ENCODE data around the gene RFPL3.
"Not testable (repeated sequence)": the region's sequence is repeated elsewhere in the genome, so short reads cannot be mapped to it uniquely, and the experiment has no call there.

Gene RFPL3

DNA sequence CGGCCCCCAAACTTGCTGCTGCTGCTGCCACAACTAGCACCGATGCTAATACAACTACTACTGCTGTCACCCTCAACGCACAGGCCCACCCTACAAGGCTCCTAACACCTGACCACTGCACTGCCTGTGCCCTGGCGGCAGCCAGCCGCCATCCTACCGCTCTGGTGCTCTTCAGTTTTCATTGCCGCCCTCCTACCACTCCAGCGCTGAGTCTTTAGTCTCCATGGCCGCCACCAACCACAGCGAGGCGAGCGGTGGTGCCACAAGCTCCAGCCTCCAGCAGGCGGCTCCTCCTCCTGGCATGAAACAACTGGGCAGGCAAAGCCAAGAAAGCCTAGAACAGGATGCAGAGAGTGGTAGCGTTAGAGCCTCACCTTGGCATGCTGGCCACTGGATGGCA lies 5.0 kb upstream of the RFPL3 start:
- in situ Hi-C loops (cut with HindIII; ENCODE audit: low sequenced_read_pairs): no loop called here

- in situ Hi-C loops (cut with HindIII; ENCODE audit: low sequenced_read_pairs): no loop called here
Measured at GRCh38 chr22:32353292-32353691, 4.4 kb upstream of the RFPL3 start.

DNA sequence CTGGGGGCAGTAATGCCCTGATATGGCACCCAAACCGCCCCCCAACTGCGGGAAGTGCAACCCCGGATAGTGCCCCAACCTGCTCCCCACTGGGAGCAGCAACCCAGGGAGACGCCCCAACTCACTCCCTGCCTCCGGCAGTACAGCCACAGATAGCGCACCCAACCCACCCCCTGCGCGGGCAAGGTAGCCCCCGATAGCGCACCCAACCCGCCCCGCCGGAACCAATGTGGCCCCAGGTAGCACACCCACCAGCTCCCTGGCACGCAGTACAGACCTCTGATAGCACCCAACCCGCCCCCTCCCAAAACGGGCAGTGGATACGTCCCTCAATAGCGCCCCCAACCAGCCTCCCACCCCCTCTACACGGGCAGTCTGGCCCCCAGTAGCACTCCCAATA lies 3.8 kb upstream of the RFPL3 start:
- in situ Hi-C loops (cut with HindIII; ENCODE audit: low sequenced_read_pairs): no loop called here

- in situ Hi-C loops (cut with HindIII; ENCODE audit: low sequenced_read_pairs): no loop called here
Measured at GRCh38 chr22:32354360-32355351, 3.0 kb upstream of the RFPL3 start.

GRCh38 chr22:32355760-32356159 lies 1.9 kb upstream of the RFPL3 start:
- in situ Hi-C loops (cut with HindIII; ENCODE audit: low sequenced_read_pairs): no loop called here

DNA sequence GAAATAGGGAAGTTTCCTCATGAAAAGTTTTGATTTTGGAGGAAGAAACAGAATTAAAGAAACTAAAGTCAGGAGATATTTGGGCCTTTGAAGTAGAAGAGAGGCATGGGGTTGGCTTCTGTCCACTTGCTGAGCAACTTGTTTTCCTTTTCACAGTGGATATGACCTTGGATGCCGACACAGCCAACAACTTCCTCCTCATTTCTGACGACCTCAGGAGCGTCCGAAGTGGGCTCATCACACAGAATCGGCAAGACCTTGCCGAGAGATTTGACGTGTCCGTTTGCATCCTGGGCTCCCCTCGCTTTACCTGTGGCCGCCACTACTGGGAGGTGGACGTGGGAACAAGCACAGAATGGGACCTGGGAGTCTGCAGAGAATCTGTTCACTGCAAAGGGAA lies 2.4 kb downstream of the RFPL3 start:
- in situ Hi-C loops (cut with HindIII; ENCODE audit: low sequenced_read_pairs): not testable (repeated sequence)

DNA sequence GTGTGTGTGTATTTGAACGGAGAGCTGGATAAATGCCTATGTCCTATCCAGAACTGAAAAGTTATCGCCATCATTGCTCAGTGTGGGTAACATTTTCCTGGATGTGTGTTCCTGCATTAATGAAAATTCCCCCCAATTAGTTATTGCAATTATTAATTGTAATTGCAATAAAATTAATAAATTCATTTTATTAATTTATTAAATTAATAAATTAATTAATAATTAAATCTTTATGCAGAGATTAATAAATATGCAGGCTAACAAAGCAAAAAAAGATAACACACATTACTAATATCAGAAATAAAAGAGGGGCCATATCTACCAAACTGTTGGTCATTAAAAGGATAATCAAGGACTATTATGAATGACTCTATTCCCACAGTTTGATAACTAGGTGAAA lies 3.6 kb downstream of the RFPL3 start:
- in situ Hi-C loops (cut with HindIII; ENCODE audit: low sequenced_read_pairs): no loop called here

GRCh38 chr22:32364210-32364609 lies 6.5 kb downstream of the RFPL3 start:
- in situ Hi-C loops (cut with HindIII; ENCODE audit: low sequenced_read_pairs): no loop called here

GRCh38 chr22:32375678-32376450 lies 18.2 kb downstream of the RFPL3 start:
- in situ Hi-C loops (cut with HindIII; ENCODE audit: low sequenced_read_pairs): no loop called here

DNA sequence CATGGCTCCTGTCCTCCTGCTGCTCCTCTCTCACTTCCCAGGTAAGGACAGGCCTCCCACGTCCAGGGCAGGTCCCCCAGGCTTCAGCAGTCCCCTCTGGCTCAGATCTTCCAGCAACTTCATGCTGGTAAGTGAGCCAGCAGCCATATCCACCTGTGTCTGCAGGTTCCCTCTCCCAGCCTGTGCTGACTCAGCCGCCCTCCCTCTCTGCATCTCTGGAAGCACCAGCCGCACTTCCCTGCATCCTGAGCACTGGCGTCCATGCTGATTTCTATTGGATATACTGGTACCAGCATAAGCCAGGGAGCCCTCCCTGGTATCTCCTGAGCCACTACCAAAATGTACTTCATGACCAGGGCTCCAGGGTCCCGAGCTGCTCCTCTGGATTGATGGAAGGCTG lies 19.0 kb downstream of the RFPL3 start:
- in situ Hi-C loops (cut with HindIII; ENCODE audit: low sequenced_read_pairs): no loop called here

GRCh38 chr22:32378707-32379272 lies 21.1 kb downstream of the RFPL3 start:
- in situ Hi-C loops (cut with HindIII; ENCODE audit: low sequenced_read_pairs): no loop called here

- in situ Hi-C loops (cut with HindIII; ENCODE audit: low sequenced_read_pairs): no loop called here
Measured at GRCh38 chr22:32380991-32381390, 23.3 kb downstream of the RFPL3 start.

DNA sequence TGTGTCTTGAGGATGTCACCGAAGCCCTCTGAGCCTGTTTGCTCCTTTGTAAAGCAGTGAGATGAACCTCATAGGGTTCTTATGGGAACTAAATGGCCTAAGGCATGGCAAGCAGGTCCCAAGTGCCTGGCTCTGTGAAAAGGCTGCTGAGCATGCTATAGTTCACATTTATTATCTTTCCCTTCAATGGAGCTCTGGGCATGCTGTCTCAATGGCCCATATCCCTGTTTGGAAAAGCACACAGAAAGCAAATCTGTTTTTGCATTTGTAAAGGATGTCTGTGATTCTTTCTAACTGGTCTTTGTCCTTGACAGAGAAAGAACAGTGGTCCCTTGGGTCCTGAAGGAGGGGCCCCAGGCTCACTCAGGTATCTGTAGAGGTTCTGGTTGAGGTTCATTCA lies 28.0 kb downstream of the RFPL3 start:
- in situ Hi-C loops (cut with HindIII; ENCODE audit: low sequenced_read_pairs): no loop called here

GRCh38 chr22:32389685-32390084 lies 32.0 kb downstream of the RFPL3 start:
- in situ Hi-C loops (cut with HindIII; ENCODE audit: low sequenced_read_pairs): no loop called here

- in situ Hi-C loops (cut with HindIII; ENCODE audit: low sequenced_read_pairs): no loop called here
Measured at GRCh38 chr22:32395107-32395506, 37.4 kb downstream of the RFPL3 start.

- in situ Hi-C loops (cut with HindIII; ENCODE audit: low sequenced_read_pairs): no loop called here
Measured at GRCh38 chr22:32396255-32396654, 38.6 kb downstream of the RFPL3 start.

DNA sequence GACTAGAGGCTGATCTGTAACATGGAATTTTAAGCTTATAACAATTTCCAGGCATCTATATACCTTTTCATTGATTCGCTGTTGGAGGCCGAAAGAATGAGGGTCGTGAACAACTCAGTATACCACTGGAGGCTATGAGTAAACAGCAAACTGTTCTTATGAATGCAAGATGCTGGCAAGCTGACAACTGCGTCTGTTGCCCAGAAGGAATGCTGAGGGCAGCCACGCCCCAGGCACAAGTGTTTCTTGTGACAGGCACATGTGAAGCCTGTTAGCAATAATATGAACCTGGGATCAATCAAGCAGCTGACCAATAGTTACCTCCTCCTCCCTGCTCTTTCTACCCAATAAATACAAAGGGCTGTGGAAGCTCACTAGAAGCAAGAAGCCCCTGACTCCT lies 39.1 kb downstream of the RFPL3 start:
- in situ Hi-C loops (cut with HindIII; ENCODE audit: low sequenced_read_pairs): no loop called here

DNA sequence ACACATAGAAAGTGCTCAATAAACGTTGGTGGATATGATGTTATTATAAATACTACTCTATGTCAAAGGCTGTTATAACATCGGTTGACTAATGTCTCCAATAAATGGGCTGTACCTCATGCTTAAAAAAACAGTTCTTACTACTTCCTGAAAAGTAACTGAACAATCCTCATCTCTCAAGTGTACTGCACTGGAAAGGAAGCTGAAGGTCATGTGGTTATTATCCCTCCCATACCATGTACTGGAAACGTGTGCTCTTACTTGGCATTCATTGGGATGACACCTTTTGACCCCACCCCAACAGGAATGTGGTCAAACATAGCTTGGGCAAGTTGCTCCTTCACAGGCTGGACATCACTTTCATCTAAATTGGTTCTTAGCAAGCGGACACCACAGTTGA lies 43.8 kb downstream of the RFPL3 start:
- in situ Hi-C loops (cut with HindIII; ENCODE audit: low sequenced_read_pairs): no loop called here

- in situ Hi-C loops (cut with HindIII; ENCODE audit: low sequenced_read_pairs): no loop called here
Measured at GRCh38 chr22:32404021-32404420, 46.4 kb downstream of the RFPL3 start.

- in situ Hi-C loops (cut with HindIII; ENCODE audit: low sequenced_read_pairs): no loop called here
Measured at GRCh38 chr22:32407312-32407711, 49.6 kb downstream of the RFPL3 start.

GRCh38 chr22:32407936-32408335 lies 50.3 kb downstream of the RFPL3 start:
- in situ Hi-C loops (cut with HindIII; ENCODE audit: low sequenced_read_pairs): no loop called here

GRCh38 chr22:32409977-32410376 lies 52.3 kb downstream of the RFPL3 start:
- in situ Hi-C loops (cut with HindIII; ENCODE audit: low sequenced_read_pairs): no loop called here

Data from DLD1 (cell line).